ENCODE data around the gene SLC16A7. TPM values are rescaled to one million over a fixed set of nuclear protein-coding genes. Genes with fewer than 3 reads are reported as not detected.
"Not testable (repeated sequence)": the region's sequence is repeated elsewhere in the genome, so short reads cannot be mapped to it uniquely, and the experiment has no call there.

The SLC16A7 gene
- polyA plus RNA-seq, 4 donors: under 0.01 to 5.4 (median 1.7) TPM

DNA sequence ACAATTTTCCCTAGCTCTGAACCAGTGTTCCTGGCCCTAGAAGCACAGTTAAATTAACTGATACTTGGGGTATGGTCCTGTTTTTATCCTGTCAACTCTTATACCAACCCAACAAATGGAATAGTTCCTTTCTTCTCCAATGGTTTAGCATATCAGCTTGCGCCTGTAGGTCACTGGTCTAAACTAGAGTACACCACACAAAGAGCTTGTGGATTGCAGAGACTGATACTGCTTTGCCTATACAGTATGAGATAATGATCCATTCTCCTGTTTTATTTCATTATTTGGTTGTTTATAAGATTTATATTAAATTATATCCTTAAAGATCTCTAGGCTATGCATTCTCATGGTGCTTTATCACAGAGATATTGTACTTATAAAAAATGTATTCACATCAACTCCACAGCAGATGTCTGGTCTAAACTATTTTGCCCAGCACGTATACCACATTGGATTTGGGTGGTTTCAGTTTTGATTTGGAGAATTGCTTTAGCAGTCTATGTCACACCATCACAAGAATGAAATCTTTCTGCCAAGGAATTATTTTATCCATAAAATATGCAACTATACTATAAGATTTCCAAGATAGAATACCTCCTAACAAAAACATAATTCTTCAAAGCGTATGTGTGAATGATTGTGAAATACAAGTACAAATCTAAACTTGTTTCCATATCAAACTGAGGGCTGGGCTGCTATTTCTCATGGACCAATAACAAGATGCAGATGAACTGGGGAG, 142.1 kb downstream of the SLC16A7 start:
- 60 to 74% (median 69%) methylated on average over 3 of the region's 3 CpGs for WGBS, 3 donors
- H3K9me3 ChIP-seq (ENCODE audit: control insufficient read depth in 2 of 2, insufficient read depth in 1 of 2, low read depth in 1 of 2, low read length in 1 of 2): no peaks in the 10 kb centered on the region
- FAIRE-seq: no peak
- no peaks in the 10 kb centered on the region for H3K27me3 ChIP-seq (ENCODE audit: control insufficient read depth in 3 of 3, insufficient read depth in 3 of 3, low read length in 3 of 3)
- H3K27ac ChIP-seq (ENCODE audit: low read depth in 1 of 3, low read length in 2 of 3): no peak overlapping the region
- peaks cover 0 to 4% (median 0%) of the 10 kb centered on the region in 3 donors for H3K4me1 ChIP-seq (ENCODE audit: control insufficient read depth in 3 of 3, insufficient read depth in 2 of 3, low read depth in 1 of 3, low read length in 2 of 3)
- no peaks in the 10 kb centered on the region for H3K36me3 ChIP-seq (ENCODE audit: control insufficient read depth in 3 of 3, insufficient read depth in 2 of 3, low read depth in 1 of 3, low read length in 3 of 3)
- DNase-seq: no peak
- H3K4me3 ChIP-seq (ENCODE audit: low read depth in 1 of 3, low read length in 3 of 3): no peak overlapping the region

DNA sequence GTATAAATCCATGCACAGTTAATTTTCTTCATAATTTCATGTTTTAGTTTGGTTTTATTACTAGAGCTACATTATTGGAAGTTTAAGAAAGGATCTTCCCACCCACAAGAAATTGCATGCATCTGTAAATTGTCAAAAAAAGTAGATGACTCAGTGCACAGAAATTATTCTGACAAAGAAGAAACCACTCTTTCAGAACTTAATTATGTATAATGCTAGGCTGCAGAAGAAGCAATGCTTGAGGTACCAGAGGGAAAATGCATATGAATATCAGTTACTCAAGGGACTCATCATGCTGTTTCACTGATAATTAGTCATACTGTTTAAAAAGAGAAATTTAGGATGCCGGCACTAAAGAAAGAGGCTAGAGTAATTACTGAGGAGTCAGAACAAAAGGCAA, 147.0 kb downstream of the SLC16A7 start:
- H3K27ac ChIP-seq (ENCODE audit: low read depth in 1 of 3, low read length in 2 of 3): no peak overlapping the region
- H3K9me3 ChIP-seq (ENCODE audit: control insufficient read depth in 2 of 2, insufficient read depth in 1 of 2, low read depth in 1 of 2, low read length in 1 of 2): no peaks in the 10 kb centered on the region
- no peak for DNase-seq
- H3K4me1 ChIP-seq (ENCODE audit: control insufficient read depth in 3 of 3, insufficient read depth in 2 of 3, low read depth in 1 of 3, low read length in 2 of 3): no peaks in the 10 kb centered on the region
- no peaks in the 10 kb centered on the region for H3K27me3 ChIP-seq (ENCODE audit: control insufficient read depth in 3 of 3, insufficient read depth in 3 of 3, low read length in 3 of 3)
- H3K4me3 ChIP-seq (ENCODE audit: low read depth in 1 of 3, low read length in 3 of 3): no peak overlapping the region
- H3K36me3 ChIP-seq (ENCODE audit: control insufficient read depth in 3 of 3, insufficient read depth in 2 of 3, low read depth in 1 of 3, low read length in 3 of 3): no peaks in the 10 kb centered on the region
- FAIRE-seq: no peak
- 66 to 89% (median 87%) methylated on average over 1 of the region's 1 CpG for WGBS, 3 donors

DNA sequence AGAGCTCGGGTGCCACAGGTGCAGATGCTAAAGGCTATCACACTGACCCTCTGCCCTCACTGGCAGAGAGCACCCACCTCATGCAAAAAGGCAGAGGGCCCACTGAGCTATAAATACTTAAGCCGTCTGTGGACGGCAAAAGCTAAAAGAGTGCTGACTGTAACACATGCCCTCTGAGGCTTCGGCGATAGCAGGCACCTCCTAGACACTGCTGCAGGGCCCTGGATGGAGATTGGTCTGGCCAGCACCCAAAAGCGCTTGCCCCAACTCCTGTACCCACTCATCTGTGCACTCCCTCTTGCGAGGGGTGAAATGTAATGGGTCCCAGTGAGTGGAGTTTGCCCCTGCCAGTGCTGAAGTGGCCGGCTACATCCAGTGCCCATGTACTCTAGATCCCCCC, 148.7 kb downstream of the SLC16A7 start:
- Histone ChIP-seq H3K4me1 (ENCODE audit: control insufficient read depth in 3 of 3, insufficient read depth in 2 of 3, low read depth in 1 of 3, low read length in 2 of 3) (no peaks in the 10 kb centered on the region), H3K27me3 (ENCODE audit: control insufficient read depth in 3 of 3, insufficient read depth in 3 of 3, low read length in 3 of 3) (no peaks in the 10 kb centered on the region), H3K9me3 (ENCODE audit: control insufficient read depth in 2 of 2, insufficient read depth in 1 of 2, low read depth in 1 of 2, low read length in 1 of 2) (no peaks in the 10 kb centered on the region), H3K4me3 (ENCODE audit: low read depth in 1 of 3, low read length in 3 of 3) (no peak overlapping the region), H3K36me3 (ENCODE audit: control insufficient read depth in 3 of 3, insufficient read depth in 2 of 3, low read depth in 1 of 3, low read length in 3 of 3) (no peaks in the 10 kb centered on the region), H3K27ac (ENCODE audit: low read depth in 1 of 3, low read length in 2 of 3) (no peak overlapping the region)
- no peak for DNase-seq
- WGBS, 3 donors: 94 to 96% (median 95%) methylated on average over 8 of the region's 8 CpGs
- no peak for FAIRE-seq

DNA sequence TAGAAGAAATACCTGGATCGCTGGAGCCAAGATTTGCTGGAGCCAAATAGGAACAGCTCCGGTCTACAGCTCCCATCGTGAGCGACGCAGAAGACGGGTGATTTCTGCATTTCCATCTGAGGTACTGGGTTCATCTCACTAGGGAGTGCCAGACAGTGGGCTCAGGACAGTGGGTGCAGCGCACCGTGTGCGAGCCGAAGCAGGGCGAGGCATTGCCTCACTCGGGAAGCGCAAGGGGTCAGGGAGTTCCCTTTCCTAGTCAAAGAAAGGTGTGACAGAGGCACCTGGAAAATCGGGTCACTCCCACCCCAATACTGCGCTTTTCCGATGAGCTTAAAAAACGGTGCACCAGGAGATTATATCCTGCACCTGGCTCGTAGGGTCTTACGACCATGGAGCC, 155.3 kb downstream of the SLC16A7 start:
- WGBS, 3 donors: 96 to 98% (median 97%) methylated on average over 18 to 19 of the region's 19 CpGs
- not testable (repeated sequence) for H3K27ac ChIP-seq (ENCODE audit: low read depth in 1 of 3, low read length in 2 of 3); H3K9me3 ChIP-seq (ENCODE audit: control insufficient read depth in 2 of 2, insufficient read depth in 1 of 2, low read depth in 1 of 2, low read length in 1 of 2); H3K27me3 ChIP-seq (ENCODE audit: control insufficient read depth in 3 of 3, insufficient read depth in 3 of 3, low read length in 3 of 3); H3K4me1 ChIP-seq (ENCODE audit: control insufficient read depth in 3 of 3, insufficient read depth in 2 of 3, low read depth in 1 of 3, low read length in 2 of 3); H3K36me3 ChIP-seq (ENCODE audit: control insufficient read depth in 3 of 3, insufficient read depth in 2 of 3, low read depth in 1 of 3, low read length in 3 of 3); H3K4me3 ChIP-seq (ENCODE audit: low read depth in 1 of 3, low read length in 3 of 3); DNase-seq; FAIRE-seq

DNA sequence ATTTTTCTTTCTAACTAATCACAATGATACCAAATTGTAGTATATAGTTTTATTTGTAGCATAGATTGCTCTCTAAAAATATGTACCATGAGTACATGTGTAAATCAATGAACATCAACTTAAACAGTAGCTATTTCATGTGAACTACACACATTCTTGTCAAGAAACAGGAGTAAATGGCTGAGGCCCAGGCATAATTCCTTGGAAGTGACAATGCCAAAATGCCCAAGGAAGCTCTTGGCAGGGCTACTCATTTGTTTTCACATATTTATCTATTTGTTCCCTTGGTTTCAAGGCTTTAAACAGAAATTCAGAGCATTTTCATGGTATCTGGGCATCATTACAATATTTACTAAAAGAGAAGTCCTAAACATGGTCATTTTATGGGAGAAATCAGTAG, 165.7 kb downstream of the SLC16A7 start:
- H3K27me3 ChIP-seq (ENCODE audit: control insufficient read depth in 3 of 3, insufficient read depth in 3 of 3, low read length in 3 of 3): no peaks in the 10 kb centered on the region
- H3K4me1 ChIP-seq (ENCODE audit: control insufficient read depth in 3 of 3, insufficient read depth in 2 of 3, low read depth in 1 of 3, low read length in 2 of 3): no peaks in the 10 kb centered on the region
- H3K36me3 ChIP-seq (ENCODE audit: control insufficient read depth in 3 of 3, insufficient read depth in 2 of 3, low read depth in 1 of 3, low read length in 3 of 3): no peaks in the 10 kb centered on the region
- FAIRE-seq (no peak), DNase-seq (no peak)
- H3K9me3 ChIP-seq (ENCODE audit: control insufficient read depth in 2 of 2, insufficient read depth in 1 of 2, low read depth in 1 of 2, low read length in 1 of 2): no peaks in the 10 kb centered on the region
- H3K27ac ChIP-seq (ENCODE audit: low read depth in 1 of 3, low read length in 2 of 3): no peak overlapping the region
- no peak overlapping the region for H3K4me3 ChIP-seq (ENCODE audit: low read depth in 1 of 3, low read length in 3 of 3)

DNA sequence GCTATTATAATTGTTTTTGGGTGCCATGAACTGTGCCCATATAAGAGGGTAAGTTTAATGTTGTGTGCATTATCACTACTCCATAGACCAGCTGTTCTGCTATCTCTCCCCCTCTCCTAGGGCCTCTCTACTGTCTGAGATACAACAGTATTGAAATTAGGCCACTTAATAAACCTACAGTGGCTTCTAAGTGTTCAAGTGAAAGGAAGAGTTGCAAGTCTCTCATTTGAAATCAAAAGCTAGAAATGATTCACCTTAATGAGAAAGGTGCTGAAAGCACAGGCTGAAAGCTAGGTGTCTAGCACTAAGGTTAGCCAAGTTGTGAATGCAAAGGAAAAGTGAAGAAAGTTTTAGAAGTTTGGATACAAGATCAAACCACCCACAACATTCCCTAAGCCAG, 168.0 kb downstream of the SLC16A7 start:
- H3K4me1 ChIP-seq (ENCODE audit: control insufficient read depth in 3 of 3, insufficient read depth in 2 of 3, low read depth in 1 of 3, low read length in 2 of 3): no peaks in the 10 kb centered on the region
- H3K27ac ChIP-seq (ENCODE audit: low read depth in 1 of 3, low read length in 2 of 3): no peak overlapping the region
- FAIRE-seq: no peak
- H3K4me3 ChIP-seq (ENCODE audit: low read depth in 1 of 3, low read length in 3 of 3): no peak overlapping the region
- no peaks in the 10 kb centered on the region for H3K9me3 ChIP-seq (ENCODE audit: control insufficient read depth in 2 of 2, insufficient read depth in 1 of 2, low read depth in 1 of 2, low read length in 1 of 2)
- DNase-seq: no peak
- H3K27me3 ChIP-seq (ENCODE audit: control insufficient read depth in 3 of 3, insufficient read depth in 3 of 3, low read length in 3 of 3): no peaks in the 10 kb centered on the region
- H3K36me3 ChIP-seq (ENCODE audit: control insufficient read depth in 3 of 3, insufficient read depth in 2 of 3, low read depth in 1 of 3, low read length in 3 of 3): no peaks in the 10 kb centered on the region

DNA sequence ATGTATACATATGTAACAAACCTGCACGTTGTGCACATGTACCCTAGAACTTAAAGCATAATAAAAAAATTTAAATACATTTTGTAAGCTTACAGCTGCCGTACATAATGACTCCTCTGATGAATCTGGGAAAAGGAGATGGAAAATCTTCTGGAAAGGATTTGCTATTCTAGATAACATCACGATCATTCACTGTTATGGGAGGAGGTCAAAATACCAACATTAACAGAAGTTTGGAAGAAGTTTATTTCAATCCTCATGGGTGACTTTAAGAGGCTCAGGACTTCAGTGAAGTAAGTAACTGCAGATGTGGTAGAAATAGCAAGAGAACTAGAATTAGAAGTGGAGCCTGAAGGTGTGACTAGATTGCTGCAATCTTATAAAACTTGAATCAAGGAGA, 172.2 kb downstream of the SLC16A7 start:
- Histone ChIP-seq H3K9me3 (ENCODE audit: control insufficient read depth in 2 of 2, insufficient read depth in 1 of 2, low read depth in 1 of 2, low read length in 1 of 2) (no peaks in the 10 kb centered on the region), H3K27me3 (ENCODE audit: control insufficient read depth in 3 of 3, insufficient read depth in 3 of 3, low read length in 3 of 3) (no peaks in the 10 kb centered on the region), H3K36me3 (ENCODE audit: control insufficient read depth in 3 of 3, insufficient read depth in 2 of 3, low read depth in 1 of 3, low read length in 3 of 3) (no peaks in the 10 kb centered on the region), H3K27ac (ENCODE audit: low read depth in 1 of 3, low read length in 2 of 3) (no peak overlapping the region), H3K4me1 (ENCODE audit: control insufficient read depth in 3 of 3, insufficient read depth in 2 of 3, low read depth in 1 of 3, low read length in 2 of 3) (no peaks in the 10 kb centered on the region), H3K4me3 (ENCODE audit: low read depth in 1 of 3, low read length in 3 of 3) (no peak overlapping the region)
- no peak for DNase-seq
- FAIRE-seq: no peak
- WGBS, 3 donors: 85 to 91% (median 88%) methylated on average over 3 of the region's 3 CpGs

DNA sequence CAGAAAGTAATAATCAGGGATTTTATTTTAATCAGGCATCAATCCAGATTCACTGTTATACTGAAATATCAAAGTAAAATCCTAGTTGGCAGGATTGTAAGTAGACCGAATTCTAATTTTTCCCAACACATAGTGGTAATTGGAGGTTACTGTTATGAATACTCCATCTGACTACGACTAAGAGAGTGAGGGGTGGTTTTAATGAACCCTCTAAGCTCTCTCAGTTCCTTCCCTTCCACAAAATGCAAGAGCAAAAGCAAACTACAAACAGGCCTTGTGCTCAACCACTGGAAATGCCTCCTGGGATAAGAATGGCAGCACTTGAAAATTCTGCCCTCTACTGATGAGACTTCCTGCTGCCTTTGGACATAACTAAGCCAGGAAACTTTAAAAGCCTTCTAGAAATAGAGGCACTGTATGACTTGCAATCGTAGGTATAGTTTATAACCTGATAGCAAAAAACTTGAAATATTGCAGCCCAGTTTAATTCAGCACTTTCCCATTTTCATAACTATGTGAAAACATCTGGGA, 184.8 kb downstream of the SLC16A7 start:
- DNase-seq (peak; percentile 5 to 11), FAIRE-seq (no peak)
- H3K36me3 ChIP-seq (ENCODE audit: control insufficient read depth in 3 of 3, insufficient read depth in 2 of 3, low read depth in 1 of 3, low read length in 3 of 3): no peaks in the 10 kb centered on the region
- 63 to 80% (median 76%) methylated on average over 3 of the region's 3 CpGs for WGBS, 3 donors
- no peaks in the 10 kb centered on the region for H3K4me1 ChIP-seq (ENCODE audit: control insufficient read depth in 3 of 3, insufficient read depth in 2 of 3, low read depth in 1 of 3, low read length in 2 of 3)
- H3K9me3 ChIP-seq (ENCODE audit: control insufficient read depth in 2 of 2, insufficient read depth in 1 of 2, low read depth in 1 of 2, low read length in 1 of 2): no peaks in the 10 kb centered on the region
- H3K4me3 ChIP-seq (ENCODE audit: low read depth in 1 of 3, low read length in 3 of 3): no peak overlapping the region
- no peak overlapping the region for H3K27ac ChIP-seq (ENCODE audit: low read depth in 1 of 3, low read length in 2 of 3)
- no peaks in the 10 kb centered on the region for H3K27me3 ChIP-seq (ENCODE audit: control insufficient read depth in 3 of 3, insufficient read depth in 3 of 3, low read length in 3 of 3)

DNA sequence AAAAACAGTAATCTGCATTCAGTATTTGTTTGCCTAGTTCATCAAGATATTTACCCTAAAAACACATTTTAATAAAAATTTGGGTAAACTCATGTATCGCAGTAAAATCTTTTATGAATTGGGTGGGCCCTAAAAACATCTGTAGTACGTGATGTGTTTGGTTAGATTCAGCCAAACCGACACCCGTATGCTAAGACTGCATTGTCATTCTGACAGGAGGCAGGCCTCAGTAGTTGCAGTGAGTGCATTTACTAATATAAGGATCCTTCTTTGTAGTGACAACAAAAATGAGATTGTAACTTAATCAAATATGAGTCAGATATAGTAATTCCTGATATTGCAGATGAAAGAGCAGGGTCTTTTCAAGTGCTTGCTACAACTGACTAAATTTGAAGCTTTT, 191.8 kb downstream of the SLC16A7 start:
- Histone ChIP-seq H3K36me3 (ENCODE audit: control insufficient read depth in 3 of 3, insufficient read depth in 2 of 3, low read depth in 1 of 3, low read length in 3 of 3) (no peaks in the 10 kb centered on the region), H3K9me3 (ENCODE audit: control insufficient read depth in 2 of 2, insufficient read depth in 1 of 2, low read depth in 1 of 2, low read length in 1 of 2) (no peaks in the 10 kb centered on the region), H3K27ac (ENCODE audit: low read depth in 1 of 3, low read length in 2 of 3) (no peak overlapping the region), H3K27me3 (ENCODE audit: control insufficient read depth in 3 of 3, insufficient read depth in 3 of 3, low read length in 3 of 3) (no peaks in the 10 kb centered on the region), H3K4me1 (ENCODE audit: control insufficient read depth in 3 of 3, insufficient read depth in 2 of 3, low read depth in 1 of 3, low read length in 2 of 3) (no peaks in the 10 kb centered on the region), H3K4me3 (ENCODE audit: low read depth in 1 of 3, low read length in 3 of 3) (no peak overlapping the region)
- FAIRE-seq (no peak), DNase-seq (no peak)
- WGBS, 3 donors: 64 to 74% (median 65%) methylated on average over 4 of the region's 4 CpGs
